ENCODE results near the gene LYPD6B. TPM values are rescaled to one million over a fixed set of nuclear protein-coding genes. Genes with fewer than 3 reads are reported as not detected.

Gene LYPD6B
- polyA plus RNA-seq, 3 donors = 30.4 to 33.6 (median 31.8) TPM

GRCh38 chr2:149036507-149037293 lies 1.8 kb upstream of the LYPD6B start:
- no peak for DNase-seq

- DNase-seq = no peak
Observed at GRCh38 chr2:149037851-149038250, 648 bp upstream of the LYPD6B start.

GRCh38 chr2:149039213-149039724 lies 770 bp downstream of the LYPD6B start:
- DNase-seq = no peak

GRCh38 chr2:149040451-149040850 lies 2.0 kb downstream of the LYPD6B start:
- no peak for DNase-seq

GRCh38 chr2:149041482-149041881 lies 3.0 kb downstream of the LYPD6B start:
- no peak for DNase-seq

GRCh38 chr2:149042881-149043280 lies 4.4 kb downstream of the LYPD6B start:
- no peak for DNase-seq

GRCh38 chr2:149044500-149044899 lies 6.0 kb downstream of the LYPD6B start:
- no peak for DNase-seq

GRCh38 chr2:149047118-149047517 lies 8.6 kb downstream of the LYPD6B start:
- DNase-seq = no peak

GRCh38 chr2:149049142-149049541 lies 10.6 kb downstream of the LYPD6B start:
- no peak for DNase-seq

GRCh38 chr2:149050188-149050587 lies 11.7 kb downstream of the LYPD6B start:
- no peak for DNase-seq

- DNase-seq = no peak
Observed at GRCh38 chr2:149055751-149056150, 17.3 kb downstream of the LYPD6B start.

- DNase-seq = no peak
Observed at GRCh38 chr2:149056541-149057255, 18.2 kb downstream of the LYPD6B start.

- no peak for DNase-seq
Observed at GRCh38 chr2:149057401-149057800, 18.9 kb downstream of the LYPD6B start.

GRCh38 chr2:149058936-149059335 lies 20.4 kb downstream of the LYPD6B start:
- DNase-seq = no peak

GRCh38 chr2:149059822-149060221 lies 21.3 kb downstream of the LYPD6B start:
- DNase-seq = no peak

- DNase-seq = no peak
Observed at GRCh38 chr2:149061133-149061745, 22.7 kb downstream of the LYPD6B start.

GRCh38 chr2:149062531-149062930 lies 24.0 kb downstream of the LYPD6B start:
- DNase-seq = no peak

- DNase-seq = no peak
Observed at GRCh38 chr2:149063177-149063576, 24.7 kb downstream of the LYPD6B start.

GRCh38 chr2:149064365-149064841 lies 25.9 kb downstream of the LYPD6B start:
- no peak for DNase-seq

- no peak for DNase-seq
Observed at GRCh38 chr2:149064856-149065630, 26.5 kb downstream of the LYPD6B start.

- no peak for DNase-seq
Observed at GRCh38 chr2:149068225-149068995, 29.9 kb downstream of the LYPD6B start.
